Spleen (tissue), 7 donors: ENCODE data around the gene GNB1L.

Source experiments
- CTCF ChIP-seq, 11 experiments: fragments of 200-600 bp in 7 of 11; fragments of 450-650 bp in 4 of 11; sonication (generic) in 4 of 11; IDR thresholded peaks in 8 of 11; conservative IDR thresholded peaks in 3 of 11; 1 replicate in 7 of 11; 2 replicates in 4 of 11; pipeline versions ENCODE4 v1.4.0 to v1.8.0; 2016 to 2021; ENCODE audit warnings: antibody characterized with exemption in 11 of 11, inconsistent platforms in 4 of 11, mild to moderate bottlenecking in 1 of 11
- POLR2A ChIP-seq, 3 donors: fragments of 450-650 bp; IDR thresholded peaks; one replicate each; pipeline ENCODE4 v1.5.1; 2017; ENCODE audit warnings: antibody characterized with exemption in 3 of 3, mild to moderate bottlenecking in 1 of 3
- POLR2AphosphoS5 ChIP-seq, 3 donors: sonication (generic); formaldehyde crosslinking; IDR thresholded peaks; one replicate each; pipeline ENCODE4 v1.5.1; 2017; ENCODE audit warnings: antibody characterized with exemption in 3 of 3
- donor health status: DM: no; HTN: no; CAD: no; lungs with moderate emphysema.
- donor health status: DM: no; HTN: no; CAD: no.
- donor health status: DM: no; HTN: no; CAD: no.

- TF ChIP-seq POLR2A (IDR thresholded peaks at IDR 0.05): no peak
- TF ChIP-seq CTCF (IDR thresholded peaks at IDR 0.05 in 8 of 11, conservative IDR thresholded peaks at IDR 0.05 in 3 of 11): no peak
- no peak for TF ChIP-seq POLR2AphosphoS5 (IDR thresholded peaks at IDR 0.05)
These were observed 65.9 kb downstream of the GNB1L start for GRCh38 chr22:19788661-19789225.
